ENCODE results near the gene SRSF6.
"Not testable (repeated sequence)": the region's sequence is repeated elsewhere in the genome, so short reads cannot be mapped to it uniquely, and the experiment has no call there.

Gene SRSF6

DNA sequence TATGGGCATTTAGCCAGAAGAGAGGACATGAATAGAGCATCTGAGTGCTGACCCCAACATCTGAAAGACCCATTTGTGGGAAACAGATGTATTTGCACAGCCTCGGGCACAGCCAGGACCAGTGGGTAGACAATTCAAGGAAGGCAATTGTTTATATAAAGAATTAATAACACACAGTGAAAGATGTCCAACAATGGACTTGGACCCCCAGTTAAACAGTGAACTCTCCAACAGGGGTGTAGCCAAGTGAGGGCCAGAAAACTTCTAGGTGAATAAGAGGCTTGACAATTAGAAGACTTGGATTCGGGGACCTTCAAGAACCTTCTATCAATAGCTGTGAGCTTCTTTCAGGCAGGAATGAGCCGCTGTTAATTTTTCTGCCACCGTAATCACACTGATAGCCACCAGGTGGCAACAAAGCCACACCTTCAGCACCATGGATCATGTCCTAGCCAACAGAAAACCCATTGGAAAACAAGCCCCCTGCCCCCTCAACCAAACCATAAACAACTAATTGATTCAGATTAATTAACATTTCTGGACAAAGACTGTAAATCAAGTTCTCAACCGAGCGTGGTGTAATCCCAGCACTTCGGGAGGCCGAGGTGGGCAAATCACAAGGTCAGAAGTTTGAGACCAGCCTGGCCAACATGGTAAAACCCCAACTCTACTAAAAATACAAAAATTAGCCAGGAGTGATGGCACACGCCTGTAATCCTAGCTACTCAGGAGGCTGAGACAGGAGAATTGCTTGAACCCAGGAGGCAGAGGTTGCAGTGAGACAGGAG lies 8.8 kb upstream of the SRSF6 start:
- peak; percentile 60 for DNase-seq (ENCODE audit: low spot score)

DNA sequence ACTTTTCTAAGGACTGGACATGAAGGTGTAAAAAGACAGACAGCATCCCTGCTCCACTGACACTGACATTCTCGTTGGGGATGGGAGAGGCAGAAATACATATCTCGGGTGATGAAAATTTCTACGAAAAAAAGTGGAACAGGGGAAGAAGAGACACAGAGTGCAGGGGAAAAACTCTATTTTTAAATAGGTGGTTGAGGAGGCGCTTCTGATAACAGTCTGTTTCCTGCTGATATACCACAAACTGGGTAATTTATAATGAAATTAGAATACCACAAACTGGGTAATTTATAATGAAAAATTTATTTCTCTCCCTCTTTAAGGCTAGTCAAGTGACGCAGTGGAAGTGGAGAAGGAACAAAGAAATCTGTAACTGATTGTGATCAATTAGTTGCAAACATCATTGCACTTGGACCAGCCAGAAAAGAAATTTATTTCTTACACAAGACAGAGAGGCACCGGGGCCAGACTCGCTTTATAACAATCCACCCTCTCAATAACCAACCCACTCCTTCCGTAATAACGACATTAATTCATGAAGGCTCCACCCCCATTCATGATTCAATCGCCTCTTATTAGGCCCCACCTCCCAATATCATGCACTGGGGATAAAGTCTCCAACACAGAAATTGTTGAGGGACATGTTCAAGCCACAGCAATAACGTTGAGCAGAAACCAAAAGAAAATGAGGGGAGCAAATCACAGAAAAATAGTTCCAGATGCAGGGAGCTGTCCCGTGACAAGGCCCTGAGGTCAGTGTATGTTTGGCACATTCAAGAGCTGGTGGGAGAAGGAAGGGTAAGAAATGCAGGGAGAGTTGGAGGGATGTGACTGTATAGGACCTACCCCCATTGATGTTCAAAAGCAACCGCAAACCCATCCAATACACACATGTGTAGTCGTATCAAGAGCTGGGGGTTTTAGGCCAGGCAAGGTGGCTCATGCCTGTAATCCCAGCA lies 6.6 kb upstream of the SRSF6 start:
- DNase-seq (ENCODE audit: low spot score): no peak

- DNase-seq (ENCODE audit: low spot score): no peak
These were observed 5.1 kb upstream of the SRSF6 start for GRCh38 chr20:43452404-43453126.

DNA sequence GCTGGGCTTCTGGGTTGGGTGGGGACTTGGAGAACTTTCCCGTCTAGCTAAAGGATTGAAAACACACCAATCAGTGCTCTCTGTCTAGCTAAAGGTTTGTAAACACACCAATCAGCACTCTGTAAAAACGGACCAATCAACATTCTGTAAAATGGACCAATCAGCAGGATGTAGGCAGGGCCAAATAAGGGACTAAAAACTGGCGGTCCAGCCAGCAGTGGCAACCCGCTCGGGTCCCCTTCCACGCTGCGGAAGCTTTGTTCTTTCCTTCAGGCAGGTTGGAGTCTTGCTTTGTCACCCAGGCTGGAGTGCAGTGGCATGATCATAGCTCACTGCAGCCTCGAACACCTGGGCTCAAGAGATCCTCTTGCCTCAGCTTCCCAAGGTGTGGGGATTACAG lies 1.4 kb upstream of the SRSF6 start:
- not testable (repeated sequence) for DNase-seq (ENCODE audit: low spot score)

- peak; percentile 96 for DNase-seq (ENCODE audit: low spot score)
These were observed 672 bp upstream of the SRSF6 start for GRCh38 chr20:43456809-43457639.

GRCh38 chr20:43458422-43458924 lies 777 bp downstream of the SRSF6 start:
- no peak for DNase-seq (ENCODE audit: low spot score)

DNA sequence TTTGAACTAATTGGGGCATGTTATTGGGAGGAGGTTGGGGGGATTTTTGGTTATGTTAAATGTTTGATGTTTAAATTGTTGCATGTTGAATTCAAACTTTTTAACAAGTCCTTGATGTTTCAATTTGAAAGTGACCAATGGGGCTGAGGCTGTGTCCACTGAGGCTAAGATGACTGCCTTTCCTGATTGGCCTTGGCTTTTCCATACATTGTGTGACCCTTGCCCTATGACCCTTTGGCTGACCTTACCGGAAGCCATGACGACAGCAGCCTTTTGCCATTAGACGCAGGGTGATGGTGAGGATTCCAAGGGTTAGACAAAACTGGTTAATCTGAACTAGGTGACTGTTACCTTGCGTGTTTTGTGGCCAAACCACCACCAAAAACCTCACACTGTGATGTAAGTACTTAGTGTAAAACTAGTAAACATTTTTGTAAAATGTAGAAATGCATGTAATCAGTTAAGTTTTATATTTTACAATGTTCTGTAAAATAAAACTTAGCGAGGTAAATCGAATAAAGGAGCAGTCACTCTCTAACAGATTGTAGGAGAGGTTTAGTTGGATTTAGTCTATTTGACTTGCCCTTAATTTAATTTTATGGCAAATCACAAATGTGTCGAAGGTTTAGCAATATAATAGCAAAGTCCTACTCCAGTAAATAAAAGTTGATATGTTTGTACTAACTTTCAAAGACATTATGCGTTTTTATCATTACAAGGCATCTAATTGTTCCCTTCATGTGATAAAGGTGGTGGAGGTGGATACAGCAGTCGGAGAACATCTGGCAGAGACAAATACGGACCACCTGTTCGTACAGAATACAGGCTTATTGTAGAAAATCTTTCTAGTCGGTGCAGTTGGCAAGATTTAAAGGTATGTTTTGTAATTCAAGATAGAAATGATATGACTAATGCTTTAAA lies 1.6 kb downstream of the SRSF6 start:
- no peak for DNase-seq (ENCODE audit: low spot score)

DNA sequence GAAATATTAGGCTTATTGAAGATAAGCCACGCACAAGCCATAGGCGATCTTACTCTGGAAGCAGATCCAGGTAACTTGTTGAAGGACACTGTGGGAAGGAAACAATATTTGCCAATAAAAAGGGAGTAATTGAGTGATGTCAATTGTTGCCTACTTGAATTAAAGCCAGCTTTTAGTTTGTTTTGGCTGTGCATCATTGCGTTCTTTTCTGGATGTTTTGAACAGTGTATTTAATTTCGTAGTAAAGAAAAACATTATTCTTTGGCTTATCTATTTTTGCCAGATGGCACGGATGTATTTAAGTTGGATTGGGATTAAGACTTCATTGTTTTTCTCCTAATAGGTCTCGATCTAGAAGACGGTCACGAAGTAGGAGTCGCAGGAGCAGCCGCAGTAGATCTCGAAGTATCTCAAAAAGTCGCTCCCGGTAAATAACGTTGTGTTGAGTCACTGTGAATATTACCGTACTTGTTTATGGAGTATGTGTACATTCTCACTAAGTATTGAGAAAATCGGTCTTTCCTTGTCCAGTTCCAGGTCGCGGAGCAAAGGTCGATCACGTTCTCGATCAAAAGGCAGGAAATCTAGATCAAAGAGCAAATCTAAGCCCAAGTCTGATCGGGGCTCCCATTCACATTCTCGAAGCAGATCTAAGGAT lies 2.6 kb downstream of the SRSF6 start:
- DNase-seq (ENCODE audit: low spot score): no peak

DNA sequence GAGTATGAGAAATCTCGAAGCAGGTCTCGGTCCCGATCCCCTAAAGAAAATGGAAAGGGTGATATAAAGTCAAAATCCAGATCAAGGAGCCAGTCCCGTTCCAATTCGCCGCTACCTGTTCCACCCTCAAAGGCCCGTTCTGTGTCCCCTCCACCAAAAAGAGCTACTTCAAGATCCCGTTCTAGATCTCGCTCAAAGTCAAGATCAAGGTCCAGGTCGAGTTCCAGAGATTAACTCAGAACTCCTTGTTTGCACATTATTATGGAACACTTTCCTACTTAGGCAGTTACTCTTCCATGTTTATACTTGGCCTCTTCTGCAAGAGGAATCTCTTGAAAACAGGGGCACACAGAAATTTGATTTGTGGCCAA lies 3.1 kb downstream of the SRSF6 start:
- DNase-seq (ENCODE audit: low spot score): no peak

- DNase-seq (ENCODE audit: low spot score): no peak
These were observed 4.4 kb downstream of the SRSF6 start for GRCh38 chr20:43461894-43462659.

GRCh38 chr20:43462660-43463526 lies 5.2 kb downstream of the SRSF6 start:
- no peak for DNase-seq (ENCODE audit: low spot score)

GRCh38 chr20:43463527-43464218 lies 6.0 kb downstream of the SRSF6 start:
- no peak for DNase-seq (ENCODE audit: low spot score)

DNA sequence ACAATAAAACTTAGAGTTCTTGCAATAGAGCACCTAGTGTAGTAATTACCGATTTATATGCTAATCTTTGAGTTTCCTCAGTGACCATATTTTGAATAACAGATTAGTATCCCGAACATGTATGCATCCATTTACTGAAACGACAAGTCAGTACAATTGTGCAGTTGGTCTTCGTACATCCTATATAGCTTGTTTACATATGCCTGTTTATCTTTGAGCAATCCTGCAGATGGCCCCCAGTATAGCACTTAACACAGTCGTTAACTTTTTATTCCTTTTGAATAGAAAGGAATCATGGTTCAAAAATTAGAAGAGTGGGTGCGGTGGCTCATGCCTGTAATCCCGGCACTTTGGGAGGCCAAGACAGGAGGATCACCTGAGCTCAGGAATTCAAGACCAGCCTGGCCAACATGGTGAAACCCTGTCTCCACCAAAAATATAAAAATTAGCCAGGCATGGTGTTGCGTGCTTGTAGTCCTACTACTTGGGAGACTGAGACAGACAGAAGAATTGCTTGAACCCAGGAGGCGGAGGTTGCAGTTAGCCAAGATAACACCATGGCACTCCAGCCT lies 6.6 kb downstream of the SRSF6 start:
- DNase-seq (ENCODE audit: low spot score): no peak

- DNase-seq (ENCODE audit: low spot score): no peak
These were observed 7.9 kb downstream of the SRSF6 start for GRCh38 chr20:43465625-43465943.

DNA sequence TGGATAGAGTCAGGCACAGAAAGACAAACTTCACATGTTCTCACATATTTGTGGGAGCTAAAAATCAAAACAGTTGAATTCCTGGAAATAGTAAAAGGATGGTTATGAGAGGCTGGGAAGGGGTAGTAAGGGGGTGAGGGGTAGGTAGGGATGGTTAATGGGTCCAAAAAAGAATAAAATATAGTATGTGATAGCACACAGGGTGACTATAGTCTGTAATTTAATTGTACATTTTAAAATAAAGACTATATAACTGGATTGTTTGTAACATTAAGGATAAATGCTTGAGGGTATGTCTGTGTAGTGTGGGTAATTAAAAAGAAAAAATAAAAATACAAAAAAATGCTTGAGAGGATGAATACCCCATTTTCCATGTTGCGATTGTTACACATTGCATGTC lies 9.9 kb downstream of the SRSF6 start:
- no peak for DNase-seq (ENCODE audit: low spot score)

- no peak for DNase-seq (ENCODE audit: low spot score)
These were observed 15.1 kb downstream of the SRSF6 start for GRCh38 chr20:43472671-43473380.

DNA sequence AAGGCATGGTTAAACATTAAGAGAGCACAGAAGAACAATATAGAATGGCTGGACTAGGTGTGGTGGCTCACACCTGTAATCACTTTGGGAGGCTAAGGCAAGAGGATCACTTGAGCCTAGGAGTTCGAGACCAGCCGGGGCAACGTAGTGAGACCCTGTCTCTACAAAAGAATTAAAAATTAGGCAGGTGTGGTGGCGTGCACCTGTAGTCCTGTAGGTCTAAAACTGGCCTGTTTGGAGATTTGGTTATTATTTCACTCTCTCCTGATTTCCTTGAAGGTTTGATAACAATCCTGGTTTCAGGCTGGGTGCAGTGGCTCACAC lies 15.6 kb downstream of the SRSF6 start:
- no peak for DNase-seq (ENCODE audit: low spot score)

Measured in cerebellar cortex (tissue), 1 donor.